D721Med (cell line): Measurements from ENCODE around the gene STK17B.

Experiments
- DNase-seq: peaks from one replicate; pipeline ENCODE4 v3.0.0; 2011; ENCODE audit warnings: low spot score; ENCODE audit not compliant: insufficient read length
- FAIRE-seq: peaks from 2 replicates; lab custom pipeline; 2011; peaks lifted over from hg19 to GRCh38; lab: Jason Lieb, UNC
- TF ChIP-seq, protein P1 (sequence below): IDR thresholded peaks from 2 replicates; pipeline ENCODE4 v1.5.1; 2012; ENCODE audit warnings: mild to moderate bottlenecking, control low read depth; ENCODE audit not compliant: insufficient read depth; ENCODE audit errors: missing control alignments

Gene STK17B

DNA sequence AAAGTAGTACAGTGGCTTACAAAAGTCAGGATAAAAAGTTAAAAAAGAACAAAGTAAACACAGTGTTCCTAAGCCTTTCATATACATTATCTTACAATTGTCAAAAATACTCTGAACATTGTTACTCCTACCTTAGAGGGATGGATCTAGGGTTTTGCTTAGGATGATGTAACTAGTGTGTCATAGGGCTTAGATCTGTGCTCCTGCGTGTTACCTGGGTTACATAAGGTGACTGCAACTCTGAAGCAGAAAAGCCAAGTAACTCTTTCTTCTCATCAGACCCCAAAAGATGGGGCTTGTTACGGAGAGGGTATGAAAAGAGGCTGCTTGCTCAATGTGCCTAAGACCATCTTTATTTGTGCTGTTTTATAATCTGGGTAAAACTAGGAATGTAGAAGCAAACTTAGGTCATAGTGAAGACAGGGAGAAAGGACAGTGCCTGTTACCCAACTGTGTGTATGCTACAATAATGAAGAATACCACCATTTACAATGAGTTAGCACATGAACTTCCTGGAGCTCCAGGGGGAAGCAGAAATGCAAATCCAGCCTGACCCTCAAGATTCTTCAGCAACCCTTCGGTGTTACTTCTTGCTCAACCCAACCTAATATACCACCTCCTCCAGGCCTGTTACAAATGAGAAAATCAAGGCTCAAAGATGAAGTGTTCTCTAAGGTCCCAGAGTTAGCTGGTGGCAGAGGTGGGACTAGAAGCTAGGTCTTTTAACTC lies 42.0 kb upstream of the STK17B start:
- TF ChIP-seq, protein P1, sequence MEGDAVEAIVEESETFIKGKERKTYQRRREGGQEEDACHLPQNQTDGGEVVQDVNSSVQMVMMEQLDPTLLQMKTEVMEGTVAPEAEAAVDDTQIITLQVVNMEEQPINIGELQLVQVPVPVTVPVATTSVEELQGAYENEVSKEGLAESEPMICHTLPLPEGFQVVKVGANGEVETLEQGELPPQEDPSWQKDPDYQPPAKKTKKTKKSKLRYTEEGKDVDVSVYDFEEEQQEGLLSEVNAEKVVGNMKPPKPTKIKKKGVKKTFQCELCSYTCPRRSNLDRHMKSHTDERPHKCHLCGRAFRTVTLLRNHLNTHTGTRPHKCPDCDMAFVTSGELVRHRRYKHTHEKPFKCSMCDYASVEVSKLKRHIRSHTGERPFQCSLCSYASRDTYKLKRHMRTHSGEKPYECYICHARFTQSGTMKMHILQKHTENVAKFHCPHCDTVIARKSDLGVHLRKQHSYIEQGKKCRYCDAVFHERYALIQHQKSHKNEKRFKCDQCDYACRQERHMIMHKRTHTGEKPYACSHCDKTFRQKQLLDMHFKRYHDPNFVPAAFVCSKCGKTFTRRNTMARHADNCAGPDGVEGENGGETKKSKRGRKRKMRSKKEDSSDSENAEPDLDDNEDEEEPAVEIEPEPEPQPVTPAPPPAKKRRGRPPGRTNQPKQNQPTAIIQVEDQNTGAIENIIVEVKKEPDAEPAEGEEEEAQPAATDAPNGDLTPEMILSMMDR, result no peak
- no peak for FAIRE-seq
- DNase-seq, result no peak

DNA sequence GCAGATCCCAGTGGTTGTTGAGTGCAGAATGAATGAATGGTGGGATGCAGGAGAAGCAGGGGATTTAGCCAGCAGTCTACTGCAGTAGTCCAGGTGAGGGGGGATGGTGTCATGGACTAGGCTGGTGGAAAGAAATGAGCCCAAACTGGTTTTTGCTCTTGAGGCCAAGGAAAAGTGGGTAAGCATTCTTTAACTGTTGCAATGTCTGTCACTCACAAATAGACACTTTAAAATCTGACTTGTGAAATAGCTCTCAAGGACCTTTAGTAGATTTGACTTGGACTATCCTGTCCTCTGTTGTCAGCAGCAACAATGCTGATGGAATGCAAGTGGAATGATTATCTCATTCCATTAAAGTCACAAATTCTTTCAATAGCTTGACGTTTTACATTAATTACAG lies 37.5 kb upstream of the STK17B start:
- TF ChIP-seq, protein P1, result no peak
- no peak for FAIRE-seq
- no peak for DNase-seq

DNA sequence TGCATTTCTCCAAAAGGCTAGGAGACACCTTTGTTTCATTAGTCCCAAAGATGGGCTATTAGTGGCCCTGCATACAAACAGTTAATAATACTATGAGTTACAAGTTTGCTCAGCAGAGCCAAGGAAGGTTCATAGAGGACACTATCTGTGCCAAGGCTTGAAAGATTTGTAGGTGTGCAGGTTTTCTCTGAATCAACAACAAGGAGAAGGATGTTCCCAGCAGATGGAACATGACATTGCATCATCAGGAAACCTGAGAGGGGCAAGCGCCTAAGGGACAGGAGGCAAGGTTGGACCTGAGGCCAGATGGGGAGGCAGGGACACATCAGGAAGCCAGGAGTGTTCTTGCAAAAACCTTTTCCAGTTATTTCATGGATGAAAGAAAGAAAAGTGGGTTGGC lies 35.4 kb upstream of the STK17B start:
- FAIRE-seq, result no peak
- TF ChIP-seq, protein P1, result no peak
- no peak for DNase-seq

DNA sequence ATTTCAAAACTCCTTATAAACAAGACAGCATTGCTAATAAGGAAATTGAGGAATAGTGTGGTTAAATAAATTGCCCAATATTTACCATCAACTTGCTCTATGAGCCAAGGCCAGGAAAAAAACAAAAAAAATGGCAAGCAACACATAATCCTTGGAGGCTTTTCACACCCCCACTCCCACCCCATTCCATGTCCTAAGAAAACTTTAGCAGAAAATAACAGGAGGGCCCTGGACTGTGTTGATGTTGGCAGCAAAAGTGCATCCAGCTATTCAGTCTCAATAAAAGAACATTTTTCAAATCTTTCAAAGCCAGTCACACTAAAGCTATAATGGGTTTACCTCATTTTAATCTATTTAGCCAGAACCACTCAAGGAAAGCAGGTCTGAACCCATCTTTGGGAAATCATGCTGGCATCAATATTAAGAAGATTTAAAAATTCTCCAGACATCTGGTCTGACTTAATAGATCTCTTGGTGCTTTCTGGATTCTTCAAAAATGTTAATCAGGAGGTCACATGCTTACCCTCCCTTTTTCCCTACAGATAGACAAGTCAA lies 34.6 kb upstream of the STK17B start:
- TF ChIP-seq, protein P1, result no peak
- DNase-seq, result peak; percentile 14
- peak; percentile 80 for FAIRE-seq

DNA sequence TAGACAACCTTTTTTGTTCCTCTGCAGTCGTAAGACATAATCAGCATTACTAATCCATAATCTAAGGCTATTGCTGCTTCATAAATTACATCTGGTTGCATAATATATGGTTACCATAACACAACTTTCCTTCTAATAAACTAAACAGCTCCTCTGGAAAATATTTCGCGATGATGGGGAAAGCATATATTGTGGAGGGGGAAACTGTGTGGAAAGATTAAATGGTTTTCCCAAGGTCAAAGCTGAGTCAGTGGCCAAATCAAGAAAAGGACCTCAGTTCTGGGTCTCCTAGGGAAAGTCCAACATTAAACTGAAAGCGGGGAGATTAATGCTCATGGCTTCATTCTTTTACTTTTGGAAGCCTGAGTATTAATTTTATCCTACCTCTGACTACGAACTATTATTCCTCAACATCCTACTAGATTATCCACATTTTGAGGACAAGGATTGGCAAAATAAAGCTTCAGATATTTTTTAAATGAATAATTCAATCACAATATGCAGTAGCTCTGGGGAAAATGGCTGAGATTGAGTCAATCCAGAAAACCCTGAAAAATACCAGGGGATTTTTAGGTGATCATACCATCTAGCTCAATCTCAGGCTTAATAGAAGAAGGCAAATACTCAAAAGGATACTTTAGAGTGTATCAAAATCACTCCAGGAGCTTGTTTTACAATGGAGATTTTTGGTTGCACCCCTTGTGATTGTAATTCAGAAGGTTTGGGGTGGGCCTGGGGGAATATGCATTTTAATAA lies 33.8 kb upstream of the STK17B start:
- TF ChIP-seq, protein P1, result no peak
- FAIRE-seq, result no peak
- DNase-seq, result no peak

DNA sequence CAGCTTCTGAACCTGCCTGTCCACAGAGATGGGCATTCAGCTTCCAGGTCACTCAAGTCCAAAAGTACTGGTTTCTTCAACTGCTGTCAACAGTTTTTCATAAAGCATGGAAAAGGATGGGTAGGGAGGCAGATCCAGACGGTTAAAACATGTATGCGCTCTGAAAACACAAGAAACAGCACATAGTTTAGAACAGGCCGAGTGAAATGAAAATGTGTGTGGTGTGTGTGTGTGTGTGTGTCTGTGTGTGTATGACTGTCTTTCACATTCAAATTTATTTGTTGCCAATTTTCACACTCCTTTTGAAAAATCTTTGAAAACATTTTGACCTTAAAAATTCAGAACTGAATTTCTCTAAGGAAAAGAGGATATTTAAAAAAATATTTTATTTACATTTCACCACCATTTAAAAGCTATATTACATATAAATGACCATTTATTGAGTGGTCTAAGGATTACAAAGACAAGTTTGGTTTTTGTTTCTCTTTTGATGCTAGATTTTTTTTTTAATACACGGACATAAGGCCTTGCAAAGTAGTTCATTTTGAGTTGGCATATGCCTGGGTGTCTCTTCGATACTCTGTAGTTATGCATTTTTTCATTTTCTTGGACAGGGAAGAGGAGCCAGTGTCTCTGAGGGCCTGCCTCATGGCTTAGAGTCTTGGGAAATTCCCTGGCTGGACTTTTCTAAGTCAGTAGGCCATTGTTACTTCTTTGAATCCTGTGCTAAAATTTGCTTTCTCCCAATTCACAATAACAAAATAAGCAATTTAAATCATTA lies 30.0 kb upstream of the STK17B start:
- TF ChIP-seq, protein P1, result no peak
- FAIRE-seq, result no peak
- DNase-seq, result no peak
